Measurements from ENCODE around the gene HEPHL1.

Gene HEPHL1

GRCh38 chr11:94140154-94140655 lies 119.1 kb downstream of the HEPHL1 start:
- Histone ChIP-seq H3K36me3 (replicated peaks; ENCODE audit: low read depth, low read length) (peaks cover 4% of the 10 kb centered on the region), H3K79me2 (ENCODE audit: low read length) (peaks cover 90% of the 10 kb centered on the region), H4K20me1 (ENCODE audit: insufficient read depth, low read length) (peaks cover 61% of the 10 kb centered on the region), H3K9me3 (ENCODE audit: insufficient read depth, low read length) (no peaks in the 10 kb centered on the region), H3K27me3 (ENCODE audit: low read depth, low read length) (no peaks in the 10 kb centered on the region), H3K4me3 (ENCODE audit: low read length) (no peak overlapping the region), H3K4me1 (ENCODE audit: low read length) (peaks cover 8% of the 10 kb centered on the region), H3K9ac (ENCODE audit: low read length) (no peak overlapping the region), H3K4me2 (ENCODE audit: low read length) (no peak overlapping the region), H3K27ac (ENCODE audit: low read length) (no peak overlapping the region), H2AFZ (ENCODE audit: low read depth, low read length) (no peak overlapping the region)
- TF ChIP-seq EZH2phosphoT487 (IDR thresholded peaks at IDR 0.05; ENCODE audit: low read depth) (no peak), CTCF (IDR thresholded peaks at IDR 0.05; ENCODE audit: low read depth, low read length) (no peak)

- Histone ChIP-seq H3K79me2 (ENCODE audit: low read length) (peaks cover 86% of the 10 kb centered on the region), H3K9ac (ENCODE audit: low read length) (no peak overlapping the region), H3K36me3 (replicated peaks; ENCODE audit: low read depth, low read length) (no peaks in the 10 kb centered on the region), H3K27me3 (ENCODE audit: low read depth, low read length) (no peaks in the 10 kb centered on the region), H2AFZ (ENCODE audit: low read depth, low read length) (no peak overlapping the region), H3K4me3 (ENCODE audit: low read length) (no peak overlapping the region), H3K4me2 (ENCODE audit: low read length) (no peak overlapping the region), H4K20me1 (ENCODE audit: insufficient read depth, low read length) (peaks cover 63% of the 10 kb centered on the region), H3K27ac (ENCODE audit: low read length) (no peak overlapping the region), H3K4me1 (ENCODE audit: low read length) (no peaks in the 10 kb centered on the region), H3K9me3 (ENCODE audit: insufficient read depth, low read length) (no peaks in the 10 kb centered on the region)
- TF ChIP-seq EZH2phosphoT487 (IDR thresholded peaks at IDR 0.05; ENCODE audit: low read depth) (no peak), CTCF (IDR thresholded peaks at IDR 0.05; ENCODE audit: low read depth, low read length) (no peak)
Measured at GRCh38 chr11:94141511-94142307, 120.6 kb downstream of the HEPHL1 start.

GRCh38 chr11:94142308-94143281 lies 121.4 kb downstream of the HEPHL1 start:
- TF ChIP-seq EZH2phosphoT487 (IDR thresholded peaks at IDR 0.05; ENCODE audit: low read depth) = no peak
- no peaks in the 10 kb centered on the region for H3K36me3 ChIP-seq (replicated peaks; ENCODE audit: low read depth, low read length)
- H3K79me2 ChIP-seq (ENCODE audit: low read length) = peaks cover 86% of the 10 kb centered on the region
- H3K27ac ChIP-seq (ENCODE audit: low read length) = no peak overlapping the region
- no peak overlapping the region for H3K9ac ChIP-seq (ENCODE audit: low read length)
- H3K9me3 ChIP-seq (ENCODE audit: insufficient read depth, low read length) = no peaks in the 10 kb centered on the region
- no peaks in the 10 kb centered on the region for H3K4me1 ChIP-seq (ENCODE audit: low read length)
- peaks cover 68% of the 10 kb centered on the region for H4K20me1 ChIP-seq (ENCODE audit: insufficient read depth, low read length)
- H3K4me3 ChIP-seq (ENCODE audit: low read length) = no peak overlapping the region
- no peak overlapping the region for H3K4me2 ChIP-seq (ENCODE audit: low read length)
- H3K27me3 ChIP-seq (ENCODE audit: low read depth, low read length) = no peaks in the 10 kb centered on the region
- no peak overlapping the region for H2AFZ ChIP-seq (ENCODE audit: low read depth, low read length)

- Histone ChIP-seq H3K4me1 (ENCODE audit: low read length) (no peaks in the 10 kb centered on the region), H3K36me3 (replicated peaks; ENCODE audit: low read depth, low read length) (no peaks in the 10 kb centered on the region), H3K4me3 (ENCODE audit: low read length) (no peak overlapping the region), H3K9me3 (ENCODE audit: insufficient read depth, low read length) (no peaks in the 10 kb centered on the region), H3K79me2 (ENCODE audit: low read length) (peaks cover 87% of the 10 kb centered on the region), H4K20me1 (ENCODE audit: insufficient read depth, low read length) (peaks cover 72% of the 10 kb centered on the region), H3K27me3 (ENCODE audit: low read depth, low read length) (no peaks in the 10 kb centered on the region), H3K9ac (ENCODE audit: low read length) (no peak overlapping the region), H3K27ac (ENCODE audit: low read length) (no peak overlapping the region), H2AFZ (ENCODE audit: low read depth, low read length) (no peak overlapping the region), H3K4me2 (ENCODE audit: low read length) (no peak overlapping the region)
- TF ChIP-seq EZH2phosphoT487 (IDR thresholded peaks at IDR 0.05; ENCODE audit: low read depth) = no peak
- TF ChIP-seq CTCF (IDR thresholded peaks at IDR 0.05; ENCODE audit: low read depth, low read length) = no peak
Measured at GRCh38 chr11:94144216-94144615, 123.1 kb downstream of the HEPHL1 start.
